Mesothelial cell of epicardium (in vitro differentiated cells): ENCODE data around the gene EIF4E2. TPM values are rescaled to one million over a fixed set of nuclear protein-coding genes. Genes with fewer than 3 reads are reported as not detected.

Experiments used
- DNase-seq, 2 experiments: peaks; one replicate each; pipeline ENCODE4 v3.0.0; 2021; ENCODE audit warnings: low spot score in 2 of 2; ENCODE audit not compliant: unreplicated experiment in 2 of 2
- H3K27ac Mint-ChIP-seq: 2 replicates; pipeline ENCODE4 v1.8.0; 2021; ENCODE audit warnings: mixed read lengths
- H3K27me3 Mint-ChIP-seq: 2 replicates; pipeline ENCODE4 v1.8.0; 2021; ENCODE audit warnings: low read depth, mixed read lengths
- H3K36me3 Mint-ChIP-seq: 2 replicates; pipeline ENCODE4 v1.8.0; 2021; ENCODE audit warnings: mixed read lengths
- H3K4me1 Mint-ChIP-seq: 2 replicates; pipeline ENCODE4 v1.8.0; 2021; ENCODE audit warnings: mixed read lengths
- H3K4me3 Mint-ChIP-seq: 2 replicates; pipeline ENCODE4 v1.8.0; 2021; ENCODE audit warnings: mild to moderate bottlenecking, moderate library complexity, mixed read lengths
- H3K9me3 Mint-ChIP-seq: 2 replicates; pipeline ENCODE4 v1.8.0; 2021; ENCODE audit warnings: mixed read lengths
- CTCF ChIP-seq: fragments of 200-600 bp; sonication (generic); IDR thresholded peaks from one replicate; pipeline ENCODE4 v1.5.0; 2021; ENCODE audit warnings: antibody characterized with exemption; ENCODE audit not compliant: unreplicated experiment
- total RNA-seq: library from RNA; stranded (reverse); gene quantifications from 3 replicates; pipeline ENCODE4 v1.2.1, GENCODE V29; 2021

Gene EIF4E2
- total RNA-seq, 1 donor from 2014 or later = 72.5 TPM

GRCh38 chr2:232592772-232593395 is 42.4 kb downstream of the EIF4E2 start:
- Mint-ChIP-seq H3K27me3 (no peaks in the 10 kb centered on the region), H3K36me3 (no peaks in the 10 kb centered on the region), H3K4me3 (no peak overlapping the region), H3K27ac (no peak overlapping the region), H3K4me1 (no peaks in the 10 kb centered on the region), H3K9me3 (peaks cover 4% of the 10 kb centered on the region)
- no peak for DNase-seq
- TF ChIP-seq CTCF = no peak

GRCh38 chr2:232593982-232594381 is 43.5 kb downstream of the EIF4E2 start:
- Mint-ChIP-seq H3K4me1 (no peaks in the 10 kb centered on the region), H3K27ac (no peak overlapping the region), H3K4me3 (no peak overlapping the region), H3K36me3 (no peaks in the 10 kb centered on the region), H3K9me3 (peaks cover 4% of the 10 kb centered on the region), H3K27me3 (no peaks in the 10 kb centered on the region)
- DNase-seq = no peak
- no peak for TF ChIP-seq CTCF

GRCh38 chr2:232597362-232598079 is 47.0 kb downstream of the EIF4E2 start:
- H3K27ac Mint-ChIP-seq = no peak overlapping the region
- DNase-seq = no peak
- H3K27me3 Mint-ChIP-seq = no peaks in the 10 kb centered on the region
- no peak for TF ChIP-seq CTCF
- no peak overlapping the region for H3K4me3 Mint-ChIP-seq
- no peaks in the 10 kb centered on the region for H3K4me1 Mint-ChIP-seq
- H3K36me3 Mint-ChIP-seq = no peaks in the 10 kb centered on the region
- no peaks in the 10 kb centered on the region for H3K9me3 Mint-ChIP-seq

GRCh38 chr2:232598293-232598692 is 47.8 kb downstream of the EIF4E2 start:
- Mint-ChIP-seq H3K36me3 (no peaks in the 10 kb centered on the region), H3K9me3 (no peaks in the 10 kb centered on the region), H3K4me1 (no peaks in the 10 kb centered on the region), H3K27me3 (no peaks in the 10 kb centered on the region), H3K27ac (no peak overlapping the region), H3K4me3 (no peak overlapping the region)
- no peak for DNase-seq
- no peak for TF ChIP-seq CTCF

GRCh38 chr2:232600053-232600773 is 49.7 kb downstream of the EIF4E2 start:
- H3K9me3 Mint-ChIP-seq = no peaks in the 10 kb centered on the region
- H3K4me3 Mint-ChIP-seq = no peak overlapping the region
- no peak for TF ChIP-seq CTCF
- H3K4me1 Mint-ChIP-seq = no peaks in the 10 kb centered on the region
- no peak for DNase-seq
- no peaks in the 10 kb centered on the region for H3K36me3 Mint-ChIP-seq
- H3K27ac Mint-ChIP-seq = no peak overlapping the region
- H3K27me3 Mint-ChIP-seq = peaks cover 5% of the 10 kb centered on the region
